HepG2 (cell line): ENCODE results near the gene CTF1. TPM values are rescaled to one million over a fixed set of nuclear protein-coding genes. Genes with fewer than 3 reads are reported as not detected.

ENCODE experiments used
- CAMTA2 ChIP-seq: sonication (generic); formaldehyde crosslinking; IDR thresholded peaks from 2 replicates; pipeline ENCODE4 v1.4.0; 2020; ENCODE audit warnings: mild to moderate bottlenecking, missing genetic modification reagents, borderline replicate concordance
- CENPX ChIP-seq: sonication (generic); formaldehyde crosslinking; IDR thresholded peaks from 2 replicates; pipeline ENCODE4 v1.9.0; 2021; ENCODE audit warnings: mild to moderate bottlenecking, missing genetic modification reagents, moderate library complexity
- HNRNPLL ChIP-seq: fragments of 200-400 bp; formaldehyde crosslinking; IDR thresholded peaks from 2 replicates; pipeline ENCODE4 v1.6.1; 2017; ENCODE audit warnings: mild to moderate bottlenecking, low read depth, low read length; ENCODE audit not compliant: poor library complexity, severe bottlenecking
- ZBTB8A ChIP-seq: sonication (generic); formaldehyde crosslinking; IDR thresholded peaks from 2 replicates; pipeline ENCODE4 v1.4.0; 2020; ENCODE audit warnings: mild to moderate bottlenecking, low read depth, missing genetic modification reagents, borderline replicate concordance
- ZNF12 ChIP-seq: sonication (generic); formaldehyde crosslinking; IDR thresholded peaks from 2 replicates; pipeline ENCODE4 v1.5.0; 2020; ENCODE audit warnings: missing genetic modification reagents
- polyA plus RNA-seq, 8 experiments: library from polyadenylated mRNA; depleted of rRNA in 3 of 8; stranded (reverse) in 7 of 8; unstranded in 1 of 8; fragments of >200 nt; fragmentation: Illumina TruSeq in 4 of 8; extraction: Trizol in 4 of 8; gene quantifications; 2 replicates each; pipeline versions ENCODE4 v1.2.1 to v1.2.3, GENCODE V29; 2011 to 2016; ENCODE audit warnings: low read depth in 4 of 8, missing spikeins in 1 of 8, mixed read lengths in 1 of 8; ENCODE audit not compliant: insufficient read depth in 1 of 8
- total RNA-seq, 5 experiments: library from RNA; depleted of rRNA; stranded (reverse); fragments of >200 nt; fragmentation: Illumina TruSeq; extraction: Trizol; gene quantifications; 2 replicates each; pipeline ENCODE4 v1.2.3, GENCODE V29; 2016; ENCODE audit warnings: low read depth in 1 of 5
- TF ChIP-seq, protein P1 (sequence below): sonication (generic); formaldehyde crosslinking; IDR thresholded peaks from 2 replicates; pipeline ENCODE4 v1.9.0; 2021; ENCODE audit warnings: missing genetic modification reagents, mild to moderate bottlenecking, borderline replicate concordance
- TF ChIP-seq, protein P2 (sequence below): sonication (generic); formaldehyde crosslinking; conservative IDR thresholded peaks from 2 replicates; pipeline ENCODE4 v1.4.0; 2020; ENCODE audit warnings: mild to moderate bottlenecking, missing genetic modification reagents, moderate library complexity
- TF ChIP-seq, protein P3 (sequence below): sonication (generic); formaldehyde crosslinking; IDR thresholded peaks from 2 replicates; pipeline ENCODE4 v1.4.0; 2020; ENCODE audit warnings: missing genetic modification reagents
- TF ChIP-seq, protein P4 (sequence below): sonication (generic); formaldehyde crosslinking; conservative IDR thresholded peaks from 2 replicates; pipeline ENCODE4 v1.4.0; 2020; ENCODE audit warnings: missing genetic modification reagents

CTF1 gene
- total and polyA plus RNA-seq, 2 of the 13 experiments (the other 11 are each of a cell fraction or from before 2014, with no cell fraction given), result 0.13 to 1.8 TPM

DNA sequence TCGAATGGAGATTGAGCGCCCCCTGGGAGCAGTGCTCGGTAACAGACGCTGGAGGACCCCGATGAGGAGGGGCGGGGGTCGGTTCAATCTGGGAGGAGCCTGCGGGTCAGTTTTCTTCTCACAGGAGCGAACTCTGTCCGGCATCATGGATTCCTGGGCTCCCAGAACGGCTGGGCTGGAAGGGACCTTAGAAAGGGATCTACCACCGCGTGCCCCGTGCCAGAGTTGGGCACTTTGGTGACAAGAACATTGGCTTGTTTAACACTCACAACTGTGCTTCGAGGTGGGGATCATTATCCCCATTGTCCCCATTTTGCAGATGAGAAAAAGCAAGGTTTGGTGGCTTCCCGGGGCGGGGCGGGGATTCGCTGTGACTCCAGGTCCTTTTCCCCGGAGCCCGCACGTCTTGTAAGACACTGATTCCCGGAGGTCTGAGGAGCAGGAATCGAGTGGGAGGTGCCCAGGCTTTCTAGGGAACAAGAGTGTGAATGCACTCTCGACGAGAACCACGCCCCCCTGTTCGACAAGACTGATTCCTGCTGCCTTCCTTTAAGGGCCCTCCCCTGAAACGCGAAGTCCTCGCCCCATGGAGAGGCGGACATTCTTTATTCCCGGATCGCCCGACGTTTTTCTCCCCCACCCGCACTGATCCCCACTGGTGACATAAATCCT, 25.5 kb downstream of the CTF1 start (continued):
- TF ChIP-seq, protein P1, sequence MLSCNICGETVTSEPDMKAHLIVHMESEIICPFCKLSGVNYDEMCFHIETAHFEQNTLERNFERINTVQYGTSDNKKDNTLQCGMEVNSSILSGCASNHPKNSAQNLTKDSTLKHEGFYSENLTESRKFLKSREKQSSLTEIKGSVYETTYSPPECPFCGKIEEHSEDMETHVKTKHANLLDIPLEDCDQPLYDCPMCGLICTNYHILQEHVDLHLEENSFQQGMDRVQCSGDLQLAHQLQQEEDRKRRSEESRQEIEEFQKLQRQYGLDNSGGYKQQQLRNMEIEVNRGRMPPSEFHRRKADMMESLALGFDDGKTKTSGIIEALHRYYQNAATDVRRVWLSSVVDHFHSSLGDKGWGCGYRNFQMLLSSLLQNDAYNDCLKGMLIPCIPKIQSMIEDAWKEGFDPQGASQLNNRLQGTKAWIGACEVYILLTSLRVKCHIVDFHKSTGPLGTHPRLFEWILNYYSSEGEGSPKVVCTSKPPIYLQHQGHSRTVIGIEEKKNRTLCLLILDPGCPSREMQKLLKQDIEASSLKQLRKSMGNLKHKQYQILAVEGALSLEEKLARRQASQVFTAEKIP, result no peak
- no peak for TF ChIP-seq HNRNPLL
- TF ChIP-seq, protein P2, sequence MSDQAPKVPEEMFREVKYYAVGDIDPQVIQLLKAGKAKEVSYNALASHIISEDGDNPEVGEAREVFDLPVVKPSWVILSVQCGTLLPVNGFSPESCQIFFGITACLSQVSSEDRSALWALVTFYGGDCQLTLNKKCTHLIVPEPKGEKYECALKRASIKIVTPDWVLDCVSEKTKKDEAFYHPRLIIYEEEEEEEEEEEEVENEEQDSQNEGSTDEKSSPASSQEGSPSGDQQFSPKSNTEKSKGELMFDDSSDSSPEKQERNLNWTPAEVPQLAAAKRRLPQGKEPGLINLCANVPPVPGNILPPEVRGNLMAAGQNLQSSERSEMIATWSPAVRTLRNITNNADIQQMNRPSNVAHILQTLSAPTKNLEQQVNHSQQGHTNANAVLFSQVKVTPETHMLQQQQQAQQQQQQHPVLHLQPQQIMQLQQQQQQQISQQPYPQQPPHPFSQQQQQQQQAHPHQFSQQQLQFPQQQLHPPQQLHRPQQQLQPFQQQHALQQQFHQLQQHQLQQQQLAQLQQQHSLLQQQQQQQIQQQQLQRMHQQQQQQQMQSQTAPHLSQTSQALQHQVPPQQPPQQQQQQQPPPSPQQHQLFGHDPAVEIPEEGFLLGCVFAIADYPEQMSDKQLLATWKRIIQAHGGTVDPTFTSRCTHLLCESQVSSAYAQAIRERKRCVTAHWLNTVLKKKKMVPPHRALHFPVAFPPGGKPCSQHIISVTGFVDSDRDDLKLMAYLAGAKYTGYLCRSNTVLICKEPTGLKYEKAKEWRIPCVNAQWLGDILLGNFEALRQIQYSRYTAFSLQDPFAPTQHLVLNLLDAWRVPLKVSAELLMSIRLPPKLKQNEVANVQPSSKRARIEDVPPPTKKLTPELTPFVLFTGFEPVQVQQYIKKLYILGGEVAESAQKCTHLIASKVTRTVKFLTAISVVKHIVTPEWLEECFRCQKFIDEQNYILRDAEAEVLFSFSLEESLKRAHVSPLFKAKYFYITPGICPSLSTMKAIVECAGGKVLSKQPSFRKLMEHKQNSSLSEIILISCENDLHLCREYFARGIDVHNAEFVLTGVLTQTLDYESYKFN (CRISPR knock-in tag), result peak; percentile 45
- TF ChIP-seq, protein P3, sequence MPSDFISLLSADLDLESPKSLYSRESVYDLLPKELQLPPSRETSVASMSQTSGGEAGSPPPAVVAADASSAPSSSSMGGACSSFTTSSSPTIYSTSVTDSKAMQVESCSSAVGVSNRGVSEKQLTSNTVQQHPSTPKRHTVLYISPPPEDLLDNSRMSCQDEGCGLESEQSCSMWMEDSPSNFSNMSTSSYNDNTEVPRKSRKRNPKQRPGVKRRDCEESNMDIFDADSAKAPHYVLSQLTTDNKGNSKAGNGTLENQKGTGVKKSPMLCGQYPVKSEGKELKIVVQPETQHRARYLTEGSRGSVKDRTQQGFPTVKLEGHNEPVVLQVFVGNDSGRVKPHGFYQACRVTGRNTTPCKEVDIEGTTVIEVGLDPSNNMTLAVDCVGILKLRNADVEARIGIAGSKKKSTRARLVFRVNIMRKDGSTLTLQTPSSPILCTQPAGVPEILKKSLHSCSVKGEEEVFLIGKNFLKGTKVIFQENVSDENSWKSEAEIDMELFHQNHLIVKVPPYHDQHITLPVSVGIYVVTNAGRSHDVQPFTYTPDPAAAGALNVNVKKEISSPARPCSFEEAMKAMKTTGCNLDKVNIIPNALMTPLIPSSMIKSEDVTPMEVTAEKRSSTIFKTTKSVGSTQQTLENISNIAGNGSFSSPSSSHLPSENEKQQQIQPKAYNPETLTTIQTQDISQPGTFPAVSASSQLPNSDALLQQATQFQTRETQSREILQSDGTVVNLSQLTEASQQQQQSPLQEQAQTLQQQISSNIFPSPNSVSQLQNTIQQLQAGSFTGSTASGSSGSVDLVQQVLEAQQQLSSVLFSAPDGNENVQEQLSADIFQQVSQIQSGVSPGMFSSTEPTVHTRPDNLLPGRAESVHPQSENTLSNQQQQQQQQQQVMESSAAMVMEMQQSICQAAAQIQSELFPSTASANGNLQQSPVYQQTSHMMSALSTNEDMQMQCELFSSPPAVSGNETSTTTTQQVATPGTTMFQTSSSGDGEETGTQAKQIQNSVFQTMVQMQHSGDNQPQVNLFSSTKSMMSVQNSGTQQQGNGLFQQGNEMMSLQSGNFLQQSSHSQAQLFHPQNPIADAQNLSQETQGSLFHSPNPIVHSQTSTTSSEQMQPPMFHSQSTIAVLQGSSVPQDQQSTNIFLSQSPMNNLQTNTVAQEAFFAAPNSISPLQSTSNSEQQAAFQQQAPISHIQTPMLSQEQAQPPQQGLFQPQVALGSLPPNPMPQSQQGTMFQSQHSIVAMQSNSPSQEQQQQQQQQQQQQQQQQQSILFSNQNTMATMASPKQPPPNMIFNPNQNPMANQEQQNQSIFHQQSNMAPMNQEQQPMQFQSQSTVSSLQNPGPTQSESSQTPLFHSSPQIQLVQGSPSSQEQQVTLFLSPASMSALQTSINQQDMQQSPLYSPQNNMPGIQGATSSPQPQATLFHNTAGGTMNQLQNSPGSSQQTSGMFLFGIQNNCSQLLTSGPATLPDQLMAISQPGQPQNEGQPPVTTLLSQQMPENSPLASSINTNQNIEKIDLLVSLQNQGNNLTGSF (CRISPR knock-in tag), result no peak
- no peak for TF ChIP-seq ZBTB8A
- TF ChIP-seq CAMTA2 (CRISPR knock-in tag), result no peak
- TF ChIP-seq ZNF12 (CRISPR knock-in tag), result peak; percentile 6; the same call in 1 of the 2 replicates
- TF ChIP-seq, protein P4, sequence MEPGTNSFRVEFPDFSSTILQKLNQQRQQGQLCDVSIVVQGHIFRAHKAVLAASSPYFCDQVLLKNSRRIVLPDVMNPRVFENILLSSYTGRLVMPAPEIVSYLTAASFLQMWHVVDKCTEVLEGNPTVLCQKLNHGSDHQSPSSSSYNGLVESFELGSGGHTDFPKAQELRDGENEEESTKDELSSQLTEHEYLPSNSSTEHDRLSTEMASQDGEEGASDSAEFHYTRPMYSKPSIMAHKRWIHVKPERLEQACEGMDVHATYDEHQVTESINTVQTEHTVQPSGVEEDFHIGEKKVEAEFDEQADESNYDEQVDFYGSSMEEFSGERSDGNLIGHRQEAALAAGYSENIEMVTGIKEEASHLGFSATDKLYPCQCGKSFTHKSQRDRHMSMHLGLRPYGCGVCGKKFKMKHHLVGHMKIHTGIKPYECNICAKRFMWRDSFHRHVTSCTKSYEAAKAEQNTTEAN (CRISPR knock-in tag), result no peak
- no peak for TF ChIP-seq CENPX (CRISPR knock-in tag)
